NT2/D1 (cell line): Measurements from ENCODE around the gene EFHD1.

Source experiments
- DNase-seq: peaks from one replicate; pipeline ENCODE4 v3.0.0-alpha.2; 2011; ENCODE audit warnings: low read depth, low spot score
- H3K27me3 ChIP-seq: 2 replicates; pipeline ENCODE4 v1.6.0; 2011; ENCODE audit warnings: mild to moderate bottlenecking; ENCODE audit not compliant: insufficient read length, insufficient read depth
- H3K36me3 ChIP-seq: 2 replicates; pipeline ENCODE4 v1.6.1; 2011; ENCODE audit warnings: mild to moderate bottlenecking, low read length, mixed read lengths; ENCODE audit not compliant: insufficient read depth, insufficient read length
- H3K4me1 ChIP-seq: 2 replicates; pipeline ENCODE4 v1.5.1; 2011; ENCODE audit not compliant: insufficient read depth, insufficient read length
- H3K4me3 ChIP-seq: 2 replicates; pipeline ENCODE4 v1.5.1; 2011; ENCODE audit warnings: low read depth; ENCODE audit not compliant: insufficient read length
- H3K9ac ChIP-seq: 2 replicates; pipeline ENCODE4 v1.6.0; 2011; ENCODE audit warnings: low read depth; ENCODE audit not compliant: insufficient read length
- H3K9me3 ChIP-seq: 2 replicates; pipeline ENCODE4 v1.5.1; 2011; ENCODE audit warnings: mild to moderate bottlenecking, low read length; ENCODE audit not compliant: insufficient read depth
- SUZ12 ChIP-seq: IDR thresholded peaks from 2 replicates; pipeline ENCODE4 v1.6.1; 2011; ENCODE audit not compliant: insufficient read length, insufficient read depth; ENCODE audit errors: extremely low read depth
- YY1 ChIP-seq: IDR thresholded peaks from 2 replicates; pipeline ENCODE4 v1.6.1; 2011; ENCODE audit not compliant: insufficient read length, insufficient read depth
- ZNF274 ChIP-seq: IDR thresholded peaks from 2 replicates; pipeline ENCODE4 v1.6.1; 2011; ENCODE audit warnings: mild to moderate bottlenecking, low read depth, low read length

The EFHD1 gene

GRCh38 chr2:232721261-232721660, 87.9 kb downstream of the EFHD1 start:
- no peaks in the 10 kb centered on the region for H3K27me3 ChIP-seq
- TF ChIP-seq SUZ12 (no peak), ZNF274 (no peak), YY1 (no peak)
- DNase-seq: no peak
- H3K4me3 ChIP-seq: no peak overlapping the region
- no peaks in the 10 kb centered on the region for H3K9me3 ChIP-seq
- H3K36me3 ChIP-seq: peaks cover 66% of the 10 kb centered on the region
- H3K4me1 ChIP-seq: no peaks in the 10 kb centered on the region
- no peak overlapping the region for H3K9ac ChIP-seq

DNA sequence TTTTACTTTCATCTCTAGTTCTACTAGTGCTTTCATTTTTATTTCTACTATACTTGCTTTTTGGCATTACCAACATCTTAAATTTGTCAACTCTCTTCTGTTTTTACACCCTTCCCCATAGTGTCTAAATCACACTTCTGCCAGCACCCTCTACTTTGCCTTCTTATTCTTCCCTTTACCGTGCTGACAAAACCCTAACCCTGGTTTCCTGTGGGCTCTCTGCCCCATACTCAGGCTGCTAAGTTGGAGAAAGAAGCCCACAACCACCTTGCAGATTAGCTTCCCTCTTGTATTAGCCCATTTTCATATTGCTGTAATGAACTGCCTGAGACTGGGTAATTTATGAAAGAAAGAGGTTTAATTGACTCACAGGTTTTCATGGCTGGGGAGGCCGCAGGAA, 88.5 kb downstream of the EFHD1 start:
- H3K36me3 ChIP-seq: peaks cover 62% of the 10 kb centered on the region

GRCh38 chr2:232723027-232723426, 89.6 kb downstream of the EFHD1 start:
- no peak overlapping the region for H3K9ac ChIP-seq
- TF ChIP-seq ZNF274 (no peak), SUZ12 (no peak), YY1 (no peak)
- no peaks in the 10 kb centered on the region for H3K27me3 ChIP-seq
- no peaks in the 10 kb centered on the region for H3K4me1 ChIP-seq
- no peak for DNase-seq
- H3K4me3 ChIP-seq: no peak overlapping the region
- H3K36me3 ChIP-seq: peaks cover 58% of the 10 kb centered on the region
- H3K9me3 ChIP-seq: no peaks in the 10 kb centered on the region

More for the DNA sequence above, 88.5 kb downstream of the EFHD1 start:
- Histone ChIP-seq H3K9ac (no peak overlapping the region), H3K27me3 (no peaks in the 10 kb centered on the region), H3K4me3 (no peak overlapping the region), H3K4me1 (no peaks in the 10 kb centered on the region), H3K9me3 (no peaks in the 10 kb centered on the region)
- DNase-seq: no peak
- no peak for TF ChIP-seq ZNF274

- H3K9me3 ChIP-seq: no peaks in the 10 kb centered on the region
- DNase-seq: no peak
- H3K4me1 ChIP-seq: no peaks in the 10 kb centered on the region
- H3K36me3 ChIP-seq: peaks cover 56% of the 10 kb centered on the region
- no peak overlapping the region for H3K4me3 ChIP-seq
- no peaks in the 10 kb centered on the region for H3K27me3 ChIP-seq
- H3K9ac ChIP-seq: no peak overlapping the region
- no peak for TF ChIP-seq ZNF274
- no peak for TF ChIP-seq SUZ12
- TF ChIP-seq YY1: no peak
Observed at GRCh38 chr2:232728785-232729184, 95.4 kb downstream of the EFHD1 start.

GRCh38 chr2:232731470-232731869, 98.1 kb downstream of the EFHD1 start:
- no peaks in the 10 kb centered on the region for H3K27me3 ChIP-seq
- H3K9ac ChIP-seq: no peak overlapping the region
- no peaks in the 10 kb centered on the region for H3K4me1 ChIP-seq
- peaks cover 55% of the 10 kb centered on the region for H3K36me3 ChIP-seq
- DNase-seq: no peak
- no peaks in the 10 kb centered on the region for H3K9me3 ChIP-seq
- TF ChIP-seq YY1 (no peak), SUZ12 (no peak), ZNF274 (no peak)
- no peak overlapping the region for H3K4me3 ChIP-seq
